ENCODE data around the gene HSCB.
"Not testable (repeated sequence)": the region's sequence is repeated elsewhere in the genome, so short reads cannot be mapped to it uniquely, and the experiment has no call there.

The HSCB gene

GRCh38 chr22:28741200-28741784, 547 bp upstream of the HSCB start:
- DNase-seq: no peak

- no peak for DNase-seq
These were observed 723 bp downstream of the HSCB start for GRCh38 chr22:28742562-28742962.

GRCh38 chr22:28743852-28744251, 2.0 kb downstream of the HSCB start:
- DNase-seq: no peak

- no peak for DNase-seq
These were observed 8.6 kb downstream of the HSCB start for GRCh38 chr22:28750471-28750881.

- DNase-seq: not testable (repeated sequence)
These were observed 12.7 kb downstream of the HSCB start for GRCh38 chr22:28754512-28754911.

- DNase-seq: no peak
These were observed 18.2 kb downstream of the HSCB start for GRCh38 chr22:28759861-28760560.

GRCh38 chr22:28761449-28761755, 19.6 kb downstream of the HSCB start:
- no peak for DNase-seq

- not testable (repeated sequence) for DNase-seq
These were observed 20.2 kb downstream of the HSCB start for GRCh38 chr22:28762000-28762399.

GRCh38 chr22:28766628-28767027, 24.8 kb downstream of the HSCB start:
- DNase-seq: no peak

GRCh38 chr22:28768701-28769393, 27.0 kb downstream of the HSCB start:
- DNase-seq: no peak

GRCh38 chr22:28769394-28770085, 27.7 kb downstream of the HSCB start:
- no peak for DNase-seq

GRCh38 chr22:28771195-28771791, 29.5 kb downstream of the HSCB start:
- no peak for DNase-seq

GRCh38 chr22:28772633-28773460, 31.0 kb downstream of the HSCB start, which contains the start of gene CCDC117:
TSS of gene CCDC117 (plus strand) at chr22:28772695. CDS start at chr22:28772850, 155 bp downstream.
- DNase-seq: peak; percentile 84

GRCh38 chr22:28773461-28773867, 31.6 kb downstream of the HSCB start:
- DNase-seq: no peak

- no peak for DNase-seq
These were observed 32.5 kb downstream of the HSCB start for GRCh38 chr22:28774378-28774777.

- DNase-seq: no peak
These were observed 38.0 kb downstream of the HSCB start for GRCh38 chr22:28779833-28780232.

GRCh38 chr22:28780296-28780695, 38.5 kb downstream of the HSCB start:
- DNase-seq: no peak

- no peak for DNase-seq
These were observed 42.2 kb downstream of the HSCB start for GRCh38 chr22:28783786-28784671.

- no peak for DNase-seq
These were observed 46.8 kb downstream of the HSCB start for GRCh38 chr22:28788601-28789000.

GRCh38 chr22:28791124-28791523, 49.3 kb downstream of the HSCB start:
- no peak for DNase-seq

GRCh38 chr22:28791841-28792490, 50.1 kb downstream of the HSCB start:
- peak; percentile 28 for DNase-seq

Data from NCI-H2227 treated with DMSO at 0.1 percent for 48 hours (cell line).